HEK293 (cell line): Measurements from ENCODE around the gene HP1BP3.

ENCODE experiments used
- CTCF ChIA-PET: fragments of 350-600 bp; formaldehyde crosslinking; extraction: SDS; loops from one replicate; lab custom pipeline; 2021; ENCODE audit warnings: antibody characterized with exemption; lab: Yijun Ruan, JAX
- POLR2A ChIA-PET: fragments of 300-600 bp; formaldehyde crosslinking; extraction: SDS; loops from one replicate; lab custom pipeline; 2020; ENCODE audit warnings: antibody characterized with exemption, inconsistent platforms; lab: Yijun Ruan, JAX
- H3K27ac ChIP-seq: fragments of 200-500 bp; sonication (Bioruptor generic); 2 replicates; pipeline ENCODE4 v1.5.1; 2014; ENCODE audit warnings: low read depth, low read length, control low read depth, inconsistent platforms; ENCODE audit errors: extremely low read depth
- H3K36me3 ChIP-seq, 2 experiments: fragments of 200-500 bp in 1 of 2; sonication (Bioruptor generic) in 1 of 2; 1 replicate in 1 of 2; 2 replicates in 1 of 2; pipeline ENCODE4 v1.5.1; 2014 to 2017; ENCODE audit warnings: inconsistent platforms in 2 of 2, low read length in 2 of 2; ENCODE audit not compliant: control insufficient read depth in 2 of 2, insufficient read depth in 1 of 2
- H3K4me1 ChIP-seq: fragments of 200-500 bp; sonication (Bioruptor generic); 2 replicates; pipeline ENCODE4 v1.5.1; 2014; ENCODE audit warnings: mild to moderate bottlenecking, low read length, inconsistent platforms; ENCODE audit not compliant: control insufficient read depth, insufficient read depth
- H3K4me3 ChIP-seq: 2 replicates; pipeline ENCODE4 v1.5.1; 2011; ENCODE audit warnings: low read depth, mild to moderate bottlenecking, control low read depth, low read length, moderate library complexity
- H3K9me3 ChIP-seq: fragments of 200-500 bp; sonication (Bioruptor generic); 2 replicates; pipeline ENCODE4 v1.5.1; 2014; ENCODE audit warnings: low read depth, low read length, inconsistent platforms; ENCODE audit not compliant: control insufficient read depth, insufficient read depth
- EGR2 ChIP-seq: fragments of 450-650 bp; formaldehyde crosslinking; IDR thresholded peaks from 2 replicates; pipeline ENCODE4 v1.5.1; 2016; ENCODE audit warnings: low read depth, missing biosample characterization, missing genetic modification characterization
- MZF1 ChIP-seq: fragments of 450-650 bp; formaldehyde crosslinking; IDR thresholded peaks from 2 replicates; pipeline ENCODE4 v1.5.1; 2017; ENCODE audit warnings: missing biosample characterization, missing genetic modification characterization, borderline replicate concordance
- OSR2 ChIP-seq: fragments of 450-650 bp; formaldehyde crosslinking; IDR thresholded peaks from 2 replicates; pipeline ENCODE4 v1.5.1; 2016; ENCODE audit warnings: missing biosample characterization, missing genetic modification characterization
- REST ChIP-seq: fragments of 450-650 bp; formaldehyde crosslinking; IDR thresholded peaks from 2 replicates; pipeline ENCODE4 v1.5.1; 2016; ENCODE audit warnings: missing biosample characterization, missing genetic modification characterization
- SP7 ChIP-seq: fragments of 450-650 bp; formaldehyde crosslinking; IDR thresholded peaks from 2 replicates; pipeline ENCODE4 v1.5.1; 2016; ENCODE audit warnings: missing biosample characterization, missing genetic modification characterization
- YY2 ChIP-seq: fragments of 450-650 bp; formaldehyde crosslinking; IDR thresholded peaks from 2 replicates; pipeline ENCODE4 v1.5.1; 2016; ENCODE audit warnings: missing biosample characterization, missing genetic modification characterization
- ZBTB20 ChIP-seq: fragments of 450-650 bp; formaldehyde crosslinking; IDR thresholded peaks from 2 replicates; pipeline ENCODE4 v1.5.1; 2016; ENCODE audit warnings: missing biosample characterization, missing genetic modification characterization
- ZBTB26 ChIP-seq: fragments of 450-650 bp; formaldehyde crosslinking; optimal IDR thresholded peaks from 2 replicates; pipeline ENCODE3; 2016; ENCODE audit warnings: missing biosample characterization, mild to moderate bottlenecking, missing genetic modification characterization
- ZBTB8A ChIP-seq: fragments of 450-650 bp; formaldehyde crosslinking; IDR thresholded peaks from 2 replicates; pipeline ENCODE4 v1.5.1; 2016; ENCODE audit warnings: missing biosample characterization, missing genetic modification characterization
- ZNF138 ChIP-seq: fragments of 450-650 bp; formaldehyde crosslinking; IDR thresholded peaks from 2 replicates; pipeline ENCODE4 v1.5.1; 2016; ENCODE audit warnings: missing biosample characterization, missing genetic modification characterization, borderline replicate concordance
- ZNF202 ChIP-seq: fragments of 450-650 bp; formaldehyde crosslinking; IDR thresholded peaks from 2 replicates; pipeline ENCODE4 v1.5.1; 2016; ENCODE audit warnings: missing biosample characterization, missing genetic modification characterization, borderline replicate concordance
- ZNF426 ChIP-seq: fragments of 450-650 bp; formaldehyde crosslinking; IDR thresholded peaks from 2 replicates; pipeline ENCODE4 v1.5.1; 2017; ENCODE audit warnings: missing biosample characterization, missing genetic modification characterization, mild to moderate bottlenecking, inconsistent platforms, moderate library complexity
- ZNF449 ChIP-seq: fragments of 450-650 bp; formaldehyde crosslinking; IDR thresholded peaks from 2 replicates; pipeline ENCODE4 v1.5.1; 2017; ENCODE audit warnings: missing biosample characterization, mild to moderate bottlenecking, missing genetic modification characterization, moderate library complexity
- ZNF514 ChIP-seq: fragments of 450-650 bp; formaldehyde crosslinking; IDR thresholded peaks from 2 replicates; pipeline ENCODE4 v1.5.1; 2016; ENCODE audit warnings: missing biosample characterization, missing genetic modification characterization
- ZNF518A ChIP-seq: fragments of 450-650 bp; formaldehyde crosslinking; conservative IDR thresholded peaks from 2 replicates; pipeline ENCODE4 v1.5.1; 2016; ENCODE audit warnings: low read depth, missing biosample characterization, missing genetic modification characterization
- ZNF530 ChIP-seq: fragments of 450-650 bp; formaldehyde crosslinking; IDR thresholded peaks from 2 replicates; pipeline ENCODE4 v1.5.1; 2016; ENCODE audit warnings: low read depth, missing biosample characterization, missing genetic modification characterization
- ZNF580 ChIP-seq: fragments of 450-650 bp; formaldehyde crosslinking; IDR thresholded peaks from 2 replicates; pipeline ENCODE4 v1.5.1; 2016; ENCODE audit warnings: missing biosample characterization, missing genetic modification characterization
- ZNF624 ChIP-seq: fragments of 450-650 bp; formaldehyde crosslinking; IDR thresholded peaks from 2 replicates; pipeline ENCODE4 v1.5.1; 2017; ENCODE audit warnings: missing biosample characterization, missing genetic modification characterization
- ZNF660 ChIP-seq: fragments of 450-650 bp; IDR thresholded peaks from 2 replicates; pipeline ENCODE4 v1.5.1; 2018; ENCODE audit warnings: missing biosample characterization, mild to moderate bottlenecking, missing genetic modification characterization

Gene HP1BP3

GRCh38 chr1:20700636-20701215, 86.4 kb downstream of the HP1BP3 start:
- no peak for TF ChIP-seq EGR2 (tag by site-specific recombination)
- TF ChIP-seq ZBTB20, result no peak
- TF ChIP-seq ZBTB8A (tag by site-specific recombination), result no peak
- no peak for TF ChIP-seq YY2 (tag by site-specific recombination)
- no peak for TF ChIP-seq REST (tag by site-specific recombination)
- no peak for TF ChIP-seq ZNF660 (tag by site-specific recombination)
- no peak for TF ChIP-seq ZNF202
- TF ChIP-seq OSR2 (tag by site-specific recombination), result no peak
- no peak for TF ChIP-seq ZNF138
- no peak for TF ChIP-seq ZNF426 (tag by site-specific recombination)
- no peak for TF ChIP-seq ZNF514
- TF ChIP-seq MZF1, result no peak
- TF ChIP-seq ZNF624 (tag by site-specific recombination), result no peak
- no peak for TF ChIP-seq ZNF530
- TF ChIP-seq ZNF580, result no peak
- TF ChIP-seq SP7 (tag by site-specific recombination), result no peak
- no peak for TF ChIP-seq ZBTB26
- TF ChIP-seq ZNF449 (tag by site-specific recombination), result no peak
- no peak for TF ChIP-seq ZNF518A (tag by site-specific recombination)
- TF ChIP-seq, all 188 proteins: peak for 0
- H3K4me1 ChIP-seq, result no peaks in the 10 kb centered on the region
- no peak overlapping the region for H3K27ac ChIP-seq
- H3K36me3 ChIP-seq, result peaks cover 0 to 9% of the 10 kb centered on the region in 2 experiments; a peak in 1 of 3 replicates
- CTCF ChIA-PET, result interaction anchor here (0.6 to 0.7 kb wide), 2 partner anchors 24 to 636 kb away, joined by 3 to 4 read pairs; no protein-coding TSS in a partner anchor
- no peaks in the 10 kb centered on the region for H3K9me3 ChIP-seq
- H3K4me3 ChIP-seq, result no peak overlapping the region
- POLR2A ChIA-PET, result interaction anchor here (0.6 kb wide), 1 partner anchor 56 kb away, joined by 4 read pairs; no protein-coding TSS in a partner anchor
